NB4 (cell line): Measurements from ENCODE around the gene CD46.

Experiments
- POLR2A ChIP-seq: IDR thresholded peaks from 2 replicates; pipeline ENCODE4 v1.6.1; 2011; ENCODE audit warnings: mild to moderate bottlenecking; ENCODE audit not compliant: insufficient read length; ENCODE audit errors: extremely low read depth
- TF ChIP-seq, protein P1 (sequence below): IDR thresholded peaks from 2 replicates; pipeline ENCODE4 v1.6.1; 2011; ENCODE audit warnings: low read depth, low read length
- TF ChIP-seq, protein P2 (sequence below): IDR thresholded peaks from one replicate; pipeline ENCODE4 v1.5.1; 2012; ENCODE audit warnings: low read depth, low read length

DNA sequence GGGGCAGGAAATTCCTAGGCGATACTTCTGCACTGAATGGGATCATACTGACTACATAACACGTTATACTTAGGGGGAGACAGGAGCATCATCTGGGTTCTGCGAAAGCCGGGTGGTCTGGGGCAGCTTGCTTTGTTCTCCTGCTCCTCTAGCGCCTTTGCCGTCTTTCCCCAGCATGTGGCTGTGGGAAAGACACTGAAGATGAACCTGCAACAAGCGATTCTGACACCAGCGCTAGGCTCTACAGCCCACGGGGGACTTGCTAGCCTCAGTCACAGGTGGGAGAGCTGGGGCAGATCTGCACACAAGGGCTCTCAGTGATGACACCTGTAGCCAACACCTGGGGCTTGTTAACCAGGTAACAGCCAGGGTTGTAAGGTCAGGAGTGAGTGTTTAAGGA lies 51.8 kb downstream of the CD46 start:
- TF ChIP-seq, protein P1, sequence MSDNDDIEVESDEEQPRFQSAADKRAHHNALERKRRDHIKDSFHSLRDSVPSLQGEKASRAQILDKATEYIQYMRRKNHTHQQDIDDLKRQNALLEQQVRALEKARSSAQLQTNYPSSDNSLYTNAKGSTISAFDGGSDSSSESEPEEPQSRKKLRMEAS: no peak
- TF ChIP-seq, protein P2, sequence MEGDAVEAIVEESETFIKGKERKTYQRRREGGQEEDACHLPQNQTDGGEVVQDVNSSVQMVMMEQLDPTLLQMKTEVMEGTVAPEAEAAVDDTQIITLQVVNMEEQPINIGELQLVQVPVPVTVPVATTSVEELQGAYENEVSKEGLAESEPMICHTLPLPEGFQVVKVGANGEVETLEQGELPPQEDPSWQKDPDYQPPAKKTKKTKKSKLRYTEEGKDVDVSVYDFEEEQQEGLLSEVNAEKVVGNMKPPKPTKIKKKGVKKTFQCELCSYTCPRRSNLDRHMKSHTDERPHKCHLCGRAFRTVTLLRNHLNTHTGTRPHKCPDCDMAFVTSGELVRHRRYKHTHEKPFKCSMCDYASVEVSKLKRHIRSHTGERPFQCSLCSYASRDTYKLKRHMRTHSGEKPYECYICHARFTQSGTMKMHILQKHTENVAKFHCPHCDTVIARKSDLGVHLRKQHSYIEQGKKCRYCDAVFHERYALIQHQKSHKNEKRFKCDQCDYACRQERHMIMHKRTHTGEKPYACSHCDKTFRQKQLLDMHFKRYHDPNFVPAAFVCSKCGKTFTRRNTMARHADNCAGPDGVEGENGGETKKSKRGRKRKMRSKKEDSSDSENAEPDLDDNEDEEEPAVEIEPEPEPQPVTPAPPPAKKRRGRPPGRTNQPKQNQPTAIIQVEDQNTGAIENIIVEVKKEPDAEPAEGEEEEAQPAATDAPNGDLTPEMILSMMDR: no peak
- no peak for TF ChIP-seq POLR2A
